HG03469 (cell line): ENCODE data around the gene NREP.

Source experiments
- ATAC-seq: cut with Tn5 transposase; IDR thresholded peaks from one replicate; pipeline ENCODE4 v1.9.1; 2021; ENCODE audit warnings: mild to moderate bottlenecking, moderate library complexity, moderate number of reproducible peaks; ENCODE audit not compliant: unreplicated experiment

The NREP gene

DNA sequence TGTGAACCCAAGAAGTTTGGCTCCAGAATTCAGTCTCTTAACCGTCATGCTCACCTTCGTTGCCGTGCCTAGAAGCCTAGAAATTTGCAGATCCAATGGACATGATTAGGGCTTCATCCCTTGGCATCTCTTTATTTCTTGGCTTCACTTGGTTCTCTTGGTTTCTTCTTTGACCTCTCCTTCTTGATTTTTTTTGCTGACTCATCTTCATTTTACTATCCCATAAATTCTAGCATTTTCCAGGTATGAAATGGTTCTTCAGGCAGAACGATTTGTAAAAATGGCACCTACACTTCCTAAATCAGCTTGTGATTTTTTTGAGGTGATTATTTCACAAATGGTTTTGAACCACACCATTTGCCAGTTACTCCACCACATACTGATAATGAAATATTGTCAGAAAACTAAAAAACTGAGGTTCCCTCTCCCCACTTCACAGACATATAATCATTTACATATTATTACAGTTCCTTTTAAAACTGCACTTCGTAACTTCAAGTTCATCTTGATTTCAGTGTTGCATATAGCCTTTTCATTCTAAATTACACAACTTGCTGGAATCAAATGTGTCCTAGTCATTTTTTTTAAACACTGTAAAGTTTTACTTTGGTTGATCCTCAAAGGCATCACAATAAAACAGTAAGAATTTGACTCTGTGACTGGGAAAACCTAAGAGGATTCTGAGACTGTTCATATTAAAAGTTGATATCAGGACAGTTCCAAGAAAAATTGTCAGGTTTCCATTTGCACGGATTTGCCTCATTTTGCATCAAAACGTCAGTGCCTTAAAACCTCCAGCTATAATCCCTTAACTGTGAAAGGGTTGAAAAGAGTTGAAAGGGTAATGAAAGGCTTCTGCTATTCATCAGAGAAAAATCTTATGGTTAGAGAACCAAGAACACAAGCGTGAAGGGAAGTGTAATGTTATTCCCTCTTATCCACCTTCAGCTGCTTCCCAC, 8.9 kb upstream of the NREP start:
- ATAC-seq: no peak

DNA sequence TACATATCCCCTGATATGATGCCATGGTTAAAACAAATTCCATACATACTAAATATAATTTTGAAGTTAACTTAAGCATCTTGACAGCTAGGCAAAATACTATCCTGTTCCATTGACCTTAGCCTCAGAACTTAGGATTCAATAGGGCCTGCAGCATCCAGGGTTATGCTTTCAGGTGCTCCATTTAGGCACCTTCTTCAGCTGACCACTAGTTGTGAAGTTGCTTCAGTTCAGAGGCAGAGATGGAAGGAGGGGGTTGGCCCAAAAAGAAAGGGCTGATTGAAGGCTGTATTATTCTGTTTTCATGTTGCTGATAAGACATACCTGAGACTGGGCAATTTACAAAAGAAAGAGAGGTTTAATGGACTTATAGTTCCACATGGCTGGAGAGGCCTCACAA, 7.0 kb upstream of the NREP start:
- no peak for ATAC-seq

DNA sequence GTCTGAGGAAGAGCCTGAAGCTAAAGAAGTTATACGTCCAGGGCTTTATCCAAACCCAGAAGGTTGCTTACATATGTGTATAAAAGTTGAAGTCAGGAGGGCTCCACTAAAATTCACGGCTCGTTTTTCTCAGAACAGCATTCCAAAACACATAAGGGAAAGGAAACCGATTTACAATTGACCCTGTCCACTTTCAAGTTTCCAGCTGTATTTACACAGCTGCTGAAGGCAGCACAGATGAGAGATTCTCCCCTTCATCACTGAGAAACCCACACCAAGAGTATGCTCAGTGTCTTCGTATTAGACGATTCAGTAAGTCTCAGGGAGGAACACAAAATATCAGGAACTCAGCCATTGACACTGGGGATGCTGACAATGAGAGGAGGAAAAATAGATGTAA, 5.9 kb upstream of the NREP start:
- ATAC-seq: no peak

DNA sequence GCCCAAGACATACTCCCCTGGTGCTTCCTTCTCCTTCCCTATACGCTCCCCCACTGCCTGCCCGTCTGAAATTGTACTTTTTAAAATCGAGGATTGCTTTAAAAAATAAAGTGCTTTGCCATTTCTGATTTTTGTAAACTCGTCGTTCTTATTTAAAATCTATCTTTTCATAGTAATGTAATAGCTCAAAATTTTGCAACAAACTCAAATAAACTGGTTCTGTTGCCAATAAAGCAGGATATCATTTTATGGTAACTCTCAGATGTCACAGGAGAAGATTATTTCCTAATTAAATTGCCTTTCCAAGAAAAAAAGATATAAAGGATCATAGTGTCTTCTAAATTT, 1.3 kb upstream of the NREP start:
- no peak for ATAC-seq

DNA sequence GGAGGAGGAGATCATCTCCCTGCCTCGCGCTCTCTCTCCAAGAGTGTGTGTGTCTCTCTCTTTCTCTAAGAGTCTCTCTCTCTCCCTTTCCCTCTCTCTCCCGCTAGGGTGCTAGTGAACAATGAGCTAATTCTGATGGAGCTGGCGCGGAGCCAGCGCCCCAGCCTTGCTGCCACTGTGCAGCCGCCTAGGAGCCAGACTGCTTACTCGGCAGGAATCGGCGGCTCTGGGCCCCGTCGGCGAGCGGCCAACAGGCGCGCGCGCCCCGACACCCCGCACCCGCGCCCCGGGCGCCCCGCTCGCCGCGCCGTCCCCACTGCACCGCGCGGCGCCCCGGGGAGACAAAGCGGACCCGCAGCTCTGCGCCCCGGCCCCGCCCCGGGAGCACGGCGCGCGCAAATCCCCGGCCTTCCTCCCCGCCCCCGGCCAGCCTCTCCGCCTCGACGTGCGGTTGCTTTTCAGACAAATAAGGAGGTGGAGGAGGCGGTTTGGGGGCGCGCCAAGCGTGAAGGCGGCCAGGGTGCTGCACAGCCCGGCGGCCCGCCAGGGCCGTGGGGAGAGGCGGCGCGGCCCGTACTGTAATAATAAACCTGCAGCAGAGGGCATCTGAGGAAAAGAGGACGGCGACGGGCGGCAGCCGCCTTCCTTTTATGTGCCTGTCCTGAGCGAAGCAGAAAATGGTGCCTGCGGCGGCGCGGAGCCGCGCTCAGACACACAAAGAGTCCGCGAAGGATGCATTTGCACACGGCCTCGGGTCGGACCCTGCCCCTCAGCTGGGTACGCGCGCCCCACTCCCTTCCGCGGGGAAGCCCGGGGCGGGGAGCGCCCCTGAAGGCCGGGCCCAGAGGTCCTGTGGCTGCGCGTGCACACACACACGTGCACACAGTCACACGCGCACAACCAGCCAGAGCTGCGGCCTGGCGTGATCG, 625 bp upstream of the NREP start:
- ATAC-seq: peak; percentile 62

DNA sequence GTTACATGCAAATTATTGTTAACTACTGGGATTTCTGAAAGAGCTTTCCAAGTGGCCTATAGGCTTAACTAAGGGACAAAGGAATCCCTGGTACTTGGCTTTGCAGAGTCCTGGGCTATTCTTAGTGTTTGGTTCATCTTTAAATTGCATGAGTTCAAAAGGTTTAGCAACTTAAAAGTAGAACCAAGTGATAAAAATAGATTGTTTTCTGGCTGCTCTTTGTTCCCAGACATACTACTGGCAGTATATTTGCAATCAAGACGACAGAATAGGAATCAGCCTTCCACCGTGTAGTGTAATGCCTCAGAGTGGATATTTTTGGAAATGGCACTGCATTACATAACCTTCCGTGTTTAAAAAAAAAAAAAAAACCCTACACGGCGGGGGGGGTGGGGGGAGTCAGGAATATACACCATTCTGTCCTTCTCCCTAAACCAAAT, 1.0 kb downstream of the NREP start:
- no peak for ATAC-seq

DNA sequence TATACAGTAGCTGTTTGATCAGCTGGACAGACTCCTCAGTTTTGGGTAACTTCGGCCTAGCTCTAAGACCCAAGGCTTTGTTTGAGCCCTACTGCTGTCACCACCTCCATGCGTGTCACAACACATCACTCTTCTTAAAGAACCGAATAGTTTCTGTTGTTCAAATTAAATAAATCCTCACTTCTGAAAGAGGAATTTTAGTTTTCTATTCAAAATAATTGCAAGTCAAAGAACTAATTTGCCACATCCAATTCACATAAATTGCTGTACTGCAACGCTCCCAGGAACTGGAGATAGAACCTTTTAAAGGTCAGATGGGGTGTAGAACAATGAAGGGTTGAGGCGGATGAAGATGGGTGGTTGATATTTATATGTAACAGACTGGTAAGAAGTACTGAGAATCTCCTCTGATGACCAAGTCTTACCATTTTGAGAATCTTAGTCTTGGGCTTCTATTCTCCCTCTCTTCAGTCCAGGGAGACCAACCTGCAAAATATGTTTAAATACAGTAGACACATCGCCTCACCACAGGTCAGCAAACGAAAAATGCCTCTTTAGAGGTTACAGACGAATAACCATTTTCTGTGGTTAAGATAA, 1.6 kb downstream of the NREP start:
- no peak for ATAC-seq

DNA sequence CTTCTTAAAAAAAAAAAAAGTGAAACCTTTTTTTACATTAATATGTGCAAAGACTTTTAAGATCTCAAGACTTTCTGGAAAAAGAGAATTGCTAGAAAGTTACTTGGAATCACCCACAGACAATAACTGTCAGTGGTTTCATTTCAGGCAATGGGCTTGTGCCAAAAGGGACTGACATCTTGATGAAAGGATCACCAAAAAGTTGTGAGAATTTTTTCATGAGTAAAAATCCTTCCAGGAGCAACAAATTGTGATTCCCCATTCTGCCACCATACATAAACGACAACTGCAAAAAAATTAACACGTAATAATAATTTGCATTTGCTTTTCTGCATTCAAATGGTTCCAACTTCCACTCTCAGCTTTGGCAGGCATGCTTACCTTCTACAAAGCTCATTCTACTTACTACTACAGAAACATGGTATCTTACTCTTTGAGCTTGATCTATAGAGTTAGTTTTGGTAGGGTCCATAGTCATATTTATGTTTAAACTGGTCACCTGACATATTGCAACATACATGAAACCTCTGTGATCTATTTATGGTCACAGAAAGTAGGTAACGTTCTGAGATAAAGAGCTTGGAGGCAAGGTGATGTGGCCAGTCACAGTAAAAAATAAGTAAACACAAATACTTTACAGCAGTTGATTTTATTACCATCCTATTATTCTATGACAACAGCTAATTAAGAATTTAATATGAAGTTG, 3.0 kb downstream of the NREP start:
- ATAC-seq: no peak

DNA sequence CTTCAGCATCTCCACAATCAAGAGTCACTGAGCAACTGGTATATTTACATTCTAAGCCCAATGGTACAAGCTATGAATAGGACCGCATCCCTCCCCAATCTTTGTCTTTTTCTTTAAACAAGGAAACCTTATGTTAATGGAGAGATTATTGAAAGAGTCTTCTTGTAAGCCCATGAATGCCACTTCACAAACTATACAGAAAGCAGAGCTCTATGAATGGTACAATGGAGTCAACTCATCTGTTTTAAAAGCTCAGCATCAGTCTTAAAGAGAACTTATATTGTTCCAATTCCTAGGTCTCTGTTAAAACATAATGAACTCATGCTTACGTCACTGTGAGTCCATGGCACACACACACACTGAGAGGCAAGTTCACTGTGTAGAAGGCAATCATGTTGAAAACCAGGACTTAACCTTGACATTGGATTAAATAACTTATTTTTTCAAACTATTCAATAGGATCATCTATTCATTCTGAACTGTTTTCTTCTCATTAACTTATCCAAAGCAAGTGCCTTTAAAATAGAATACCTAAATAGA, 4.5 kb downstream of the NREP start:
- no peak for ATAC-seq

DNA sequence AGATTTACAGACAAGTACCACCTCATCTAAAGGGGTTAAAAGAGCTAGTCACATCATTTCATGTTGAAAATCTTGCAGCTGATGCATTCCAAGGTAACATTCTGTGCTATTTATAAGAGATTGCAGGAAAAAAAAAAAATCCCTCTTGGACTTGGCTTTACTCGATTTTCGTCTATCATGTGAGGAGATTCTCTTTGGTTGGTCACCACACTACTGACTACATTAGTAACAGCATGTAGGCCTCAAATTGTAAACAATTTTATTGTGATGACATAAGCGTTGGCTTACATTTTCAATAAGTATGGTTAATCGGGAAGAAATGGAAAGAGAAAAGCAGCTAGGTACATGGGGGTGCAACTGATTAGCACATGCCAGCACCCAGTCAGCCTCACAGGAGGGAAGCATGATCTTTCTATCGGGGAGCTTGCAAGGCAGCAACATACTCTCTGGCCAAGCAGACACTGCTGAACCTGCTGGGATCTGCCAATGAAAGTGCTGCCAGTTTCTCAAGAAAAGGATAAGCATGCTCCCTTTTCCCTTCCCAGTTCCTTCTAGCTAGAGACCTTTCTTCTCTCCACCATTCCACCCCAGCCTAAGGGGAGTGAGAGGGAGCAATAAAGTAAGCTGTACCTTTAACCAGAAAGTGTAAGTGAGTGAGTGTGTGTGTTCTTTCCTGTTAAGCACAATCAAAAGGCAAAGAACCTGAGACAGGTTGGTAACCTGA, 7.5 kb downstream of the NREP start:
- no peak for ATAC-seq

DNA sequence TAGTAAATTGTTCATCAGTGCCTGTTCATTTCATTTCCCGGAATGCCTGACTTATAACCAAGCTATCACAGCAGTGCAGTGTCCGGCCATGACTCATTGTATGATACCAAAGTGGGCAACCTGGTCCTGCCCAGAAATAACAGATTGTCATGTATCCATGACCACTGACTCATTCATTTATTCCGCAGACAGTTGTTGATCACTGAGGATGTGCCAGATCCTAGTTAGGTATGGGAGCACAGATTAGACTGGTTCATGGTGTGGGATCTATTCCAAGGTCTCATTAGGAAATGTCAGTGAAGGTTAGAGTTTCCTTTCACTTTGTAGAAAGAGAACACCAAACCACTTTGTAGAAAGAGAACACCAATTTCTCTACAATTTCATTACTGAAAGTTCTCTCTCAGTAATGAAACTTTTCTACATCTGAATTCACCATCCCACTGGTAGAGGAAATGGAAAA, 8.7 kb downstream of the NREP start:
- no peak for ATAC-seq

DNA sequence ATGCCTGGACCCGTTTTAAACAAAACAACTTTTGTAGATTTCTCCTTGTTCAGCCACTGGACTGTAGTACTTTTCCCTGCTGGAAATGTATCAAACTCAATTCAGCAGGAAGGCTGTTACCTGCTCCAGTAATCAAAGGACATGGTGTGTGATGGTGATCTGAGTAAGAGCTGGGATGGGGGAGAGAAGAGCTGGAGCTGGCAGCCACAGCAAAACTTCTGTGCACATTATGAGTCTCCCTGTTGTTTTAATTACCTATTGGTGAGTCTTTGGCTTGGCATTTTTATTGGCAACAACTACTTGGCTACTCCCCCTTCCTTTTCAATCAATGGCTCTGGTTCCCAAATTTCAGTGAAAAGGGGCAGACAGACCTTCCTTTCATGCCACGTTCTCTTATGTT, 9.7 kb downstream of the NREP start:
- no peak for ATAC-seq

DNA sequence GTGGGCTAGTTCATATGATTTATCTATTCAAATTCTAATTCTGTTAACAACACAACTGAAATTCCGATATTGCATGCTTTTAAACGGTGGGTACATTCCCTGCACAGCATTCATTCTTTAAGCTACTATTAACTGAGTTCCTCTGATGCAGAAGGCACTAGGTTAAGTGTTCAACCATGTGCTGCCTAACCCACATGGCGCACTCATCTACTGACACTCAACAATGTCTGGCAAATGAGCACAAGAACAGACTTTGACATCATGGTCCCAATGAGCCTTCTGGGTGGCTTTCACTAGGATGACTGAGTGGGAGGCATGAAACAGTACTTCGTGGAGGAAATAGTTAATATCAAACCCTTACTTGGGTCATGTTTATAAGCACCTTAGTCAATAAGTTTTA, 10.2 kb downstream of the NREP start:
- ATAC-seq: no peak

DNA sequence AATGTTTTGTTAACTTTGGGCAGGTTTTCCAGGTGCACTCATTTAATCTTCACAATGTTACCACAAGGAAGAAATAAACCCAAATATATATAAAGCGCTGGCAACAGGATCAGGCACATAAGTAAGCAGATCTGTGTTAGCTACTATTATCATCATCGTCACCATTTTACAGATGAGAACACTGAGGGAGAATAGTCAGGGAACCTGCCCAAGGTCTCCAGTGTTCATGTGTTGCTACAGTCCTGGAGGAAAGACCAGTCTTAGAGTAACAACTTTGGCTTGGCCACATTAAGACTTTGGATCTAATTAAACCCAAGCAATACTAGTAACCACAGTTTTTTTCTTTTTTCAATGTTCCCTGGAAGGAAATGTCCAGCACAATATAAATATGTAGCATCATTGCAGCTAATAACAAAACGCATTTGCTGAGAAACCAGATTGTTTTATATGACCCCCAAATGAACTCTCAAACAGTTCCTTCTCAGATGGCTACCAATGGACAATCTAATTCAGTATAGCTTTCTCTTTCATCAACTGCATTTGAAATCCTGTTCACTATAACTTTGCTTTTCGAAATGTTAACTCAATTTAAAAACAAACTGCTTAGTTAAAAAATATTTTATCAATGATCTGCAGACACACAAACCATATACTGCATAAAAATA, 11.8 kb downstream of the NREP start:
- no peak for ATAC-seq

DNA sequence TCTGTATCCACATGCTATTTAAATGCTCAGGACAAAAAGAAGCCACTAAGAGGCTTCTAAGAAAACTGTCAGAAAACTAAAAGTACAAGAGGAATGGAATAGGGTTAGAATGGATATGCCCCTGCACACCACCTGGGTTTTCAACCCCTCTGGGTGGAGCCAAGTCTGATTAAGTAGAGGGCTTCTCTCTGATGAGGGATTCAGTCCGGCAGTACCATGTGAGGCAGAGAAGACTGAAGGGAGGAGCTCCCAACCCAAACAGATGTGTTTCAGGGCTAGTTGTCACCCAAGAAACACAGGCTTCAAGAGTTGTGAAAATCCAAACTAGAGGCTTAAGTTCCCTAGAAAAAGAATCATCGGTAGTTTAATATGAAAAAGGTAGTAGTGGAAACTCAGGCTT, 12.5 kb downstream of the NREP start:
- no peak for ATAC-seq

DNA sequence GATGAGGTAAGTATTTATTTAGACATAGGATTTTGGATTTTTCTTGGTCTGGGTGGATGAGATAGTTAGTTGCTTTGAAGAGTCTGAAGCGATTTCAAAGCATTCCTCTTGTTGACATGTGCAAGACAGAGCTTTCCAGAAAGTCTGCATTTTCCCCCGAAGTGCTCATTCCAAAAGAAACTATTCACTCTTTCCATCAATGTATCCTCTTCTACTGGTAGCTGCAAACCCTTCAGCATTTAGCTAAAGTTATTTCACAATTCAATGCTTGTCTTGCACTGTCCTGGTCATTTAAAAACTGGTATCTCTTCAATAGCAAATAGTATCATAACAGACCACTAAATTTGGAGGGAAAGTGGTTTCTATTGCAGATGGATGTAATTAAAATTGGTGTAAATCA, 13.0 kb downstream of the NREP start:
- no peak for ATAC-seq

DNA sequence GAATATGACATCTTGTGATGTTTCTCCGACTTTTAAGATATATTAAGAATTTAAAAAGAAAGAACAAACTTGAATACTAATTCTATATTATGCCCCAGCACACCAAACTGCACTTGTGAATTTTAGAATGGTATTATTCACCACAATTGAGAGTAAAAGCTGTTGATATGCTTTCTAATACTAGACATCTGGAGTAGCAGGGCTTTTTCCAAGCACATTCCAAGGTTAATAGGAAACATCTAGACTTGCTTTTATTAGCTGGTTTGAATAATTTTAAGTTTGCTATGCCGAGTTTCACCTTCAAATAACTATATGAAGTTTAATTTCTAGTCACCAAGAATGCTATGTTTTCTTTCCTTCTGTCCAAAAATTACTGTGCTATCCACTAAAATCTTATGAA, 13.5 kb downstream of the NREP start:
- no peak for ATAC-seq

DNA sequence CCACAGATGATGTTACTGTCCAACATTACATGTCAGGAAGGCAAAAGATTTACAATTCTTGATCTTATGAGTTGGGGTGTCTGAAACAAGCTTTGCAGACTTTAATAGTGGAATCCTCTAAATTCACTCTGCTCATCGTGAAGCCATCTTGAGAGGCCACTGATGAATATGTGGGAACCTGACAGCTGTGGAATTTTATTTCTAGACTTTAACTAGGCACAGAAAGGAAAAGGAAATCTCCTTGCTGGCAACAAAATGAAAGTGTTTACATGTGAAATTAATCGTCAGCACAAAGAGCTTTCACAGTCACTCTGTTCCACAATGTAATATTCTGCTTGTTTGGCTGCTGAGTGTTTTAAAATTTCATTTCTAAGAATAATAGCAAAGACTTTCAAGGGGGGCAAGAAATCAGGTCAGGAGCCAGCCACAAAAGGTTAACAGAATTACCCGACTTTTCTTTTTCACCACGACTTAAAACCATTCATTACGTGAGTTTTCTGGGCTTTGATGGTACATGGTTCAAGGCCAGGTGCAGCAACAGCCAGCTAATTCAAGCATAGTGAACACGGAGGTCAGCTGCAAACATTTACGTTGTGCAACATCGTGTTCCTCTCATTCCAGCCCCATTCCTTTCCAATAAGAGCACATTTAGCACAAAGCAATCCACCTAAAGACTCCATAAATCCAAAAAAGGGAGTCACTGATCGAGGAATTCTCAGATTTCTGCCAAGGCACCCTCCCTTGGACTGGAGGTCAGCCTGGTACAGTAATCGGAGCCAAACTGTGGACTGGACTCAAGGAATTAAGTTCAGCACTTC, 14.6 kb downstream of the NREP start:
- ATAC-seq: no peak
